Astrocyte of the cerebellum (primary cell): ENCODE results near the gene SAAL1.

Experiments used
- DNase-seq: peaks from one replicate; pipeline ENCODE4 v3.0.0-alpha.2; 2011; ENCODE audit warnings: low read depth
- H3K4me3 ChIP-seq: 2 replicates; pipeline ENCODE4 v1.5.1; 2011; ENCODE audit warnings: mild to moderate bottlenecking, low read depth, low read length, moderate library complexity
- in situ Hi-C: cut with HindIII; loops from 2 replicates; pipeline ENCODE4 v1.10.0; 2017; ENCODE audit warnings: low sequenced_read_pairs
- TF ChIP-seq, protein P1 (sequence below): IDR thresholded peaks from 2 replicates; pipeline ENCODE4 v1.5.1; 2012; ENCODE audit warnings: low read length, low read depth, moderate library complexity, mild to moderate bottlenecking; ENCODE audit errors: missing control alignments

The SAAL1 gene

GRCh38 chr11:18105802-18106574, at the start of gene SAAL1:
SAAL1 (minus strand) TSS chr11:18106082; CDS start chr11:18106041, 41 bp downstream.
- DNase-seq, result peak; percentile 24
- H3K4me3 ChIP-seq, result peak within 1 kb of the TSS; percentile 77
- in situ Hi-C loops, result no loop called here
- TF ChIP-seq, protein P1, sequence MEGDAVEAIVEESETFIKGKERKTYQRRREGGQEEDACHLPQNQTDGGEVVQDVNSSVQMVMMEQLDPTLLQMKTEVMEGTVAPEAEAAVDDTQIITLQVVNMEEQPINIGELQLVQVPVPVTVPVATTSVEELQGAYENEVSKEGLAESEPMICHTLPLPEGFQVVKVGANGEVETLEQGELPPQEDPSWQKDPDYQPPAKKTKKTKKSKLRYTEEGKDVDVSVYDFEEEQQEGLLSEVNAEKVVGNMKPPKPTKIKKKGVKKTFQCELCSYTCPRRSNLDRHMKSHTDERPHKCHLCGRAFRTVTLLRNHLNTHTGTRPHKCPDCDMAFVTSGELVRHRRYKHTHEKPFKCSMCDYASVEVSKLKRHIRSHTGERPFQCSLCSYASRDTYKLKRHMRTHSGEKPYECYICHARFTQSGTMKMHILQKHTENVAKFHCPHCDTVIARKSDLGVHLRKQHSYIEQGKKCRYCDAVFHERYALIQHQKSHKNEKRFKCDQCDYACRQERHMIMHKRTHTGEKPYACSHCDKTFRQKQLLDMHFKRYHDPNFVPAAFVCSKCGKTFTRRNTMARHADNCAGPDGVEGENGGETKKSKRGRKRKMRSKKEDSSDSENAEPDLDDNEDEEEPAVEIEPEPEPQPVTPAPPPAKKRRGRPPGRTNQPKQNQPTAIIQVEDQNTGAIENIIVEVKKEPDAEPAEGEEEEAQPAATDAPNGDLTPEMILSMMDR, result peak; percentile 61

- in situ Hi-C loops, result no loop called here
- TF ChIP-seq, protein P1, result no peak
- DNase-seq, result no peak
- no peak overlapping the region for H3K4me3 ChIP-seq
Measured at GRCh38 chr11:18151581-18151980, 45.7 kb upstream of the SAAL1 start.

- no peak for DNase-seq
- TF ChIP-seq, protein P1, result no peak
- H3K4me3 ChIP-seq, result no peak overlapping the region
- in situ Hi-C loops, result loop anchor here (5.0 kb wide), 1 partner anchor 84 kb away; no protein-coding TSS in a partner anchor
Measured at GRCh38 chr11:18145837-18146236, 40.0 kb upstream of the SAAL1 start.

DNA sequence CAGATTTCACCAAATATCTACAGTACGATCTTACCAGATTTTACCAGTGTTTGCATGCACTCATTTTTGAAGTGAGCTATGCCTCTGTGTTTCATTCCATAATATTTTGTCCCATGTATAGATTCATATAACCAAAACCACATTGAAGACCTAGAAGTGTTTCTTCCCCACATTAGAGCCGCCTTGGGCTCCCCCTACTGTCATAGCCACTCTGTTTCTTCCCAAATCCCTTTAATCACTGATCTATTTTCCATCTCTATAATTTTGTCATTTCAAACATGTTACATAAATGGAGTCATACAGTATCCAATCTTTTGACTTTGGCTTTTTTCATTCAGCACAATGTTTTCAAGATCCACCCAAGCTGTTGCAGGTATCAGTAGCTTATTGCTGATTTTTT, 39.1 kb upstream of the SAAL1 start:
- no peak overlapping the region for H3K4me3 ChIP-seq
- in situ Hi-C loops, result loop anchor here (5.0 kb wide), 1 partner anchor 83 kb away; no protein-coding TSS in a partner anchor
- DNase-seq, result no peak
- TF ChIP-seq, protein P1, result peak; percentile 24

DNA sequence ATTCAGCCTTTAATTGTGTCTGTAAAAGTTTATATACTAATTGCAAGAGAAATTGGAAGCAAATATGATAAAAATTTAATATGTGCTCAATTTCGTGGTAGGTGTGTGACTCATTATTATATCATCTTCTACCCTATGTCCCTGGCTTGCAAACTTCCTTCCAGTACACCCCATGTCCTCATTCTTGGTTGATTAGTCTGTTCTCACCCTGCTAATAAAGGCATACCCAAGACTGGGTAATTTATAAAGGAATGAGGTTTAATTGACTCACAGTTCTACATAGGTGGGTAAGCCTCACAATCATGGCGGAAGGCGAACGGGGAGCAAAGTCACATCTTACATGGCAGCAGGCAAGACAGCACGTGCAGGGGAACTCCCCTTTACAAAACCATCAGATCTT, 38.4 kb upstream of the SAAL1 start:
- in situ Hi-C loops, result no loop called here
- TF ChIP-seq, protein P1, result no peak
- H3K4me3 ChIP-seq, result no peak overlapping the region
- DNase-seq, result no peak

- TF ChIP-seq, protein P1, result no peak
- H3K4me3 ChIP-seq, result no peak overlapping the region
- DNase-seq, result no peak
- in situ Hi-C loops, result no loop called here
Measured at GRCh38 chr11:18140145-18140544, 34.3 kb upstream of the SAAL1 start.
